D721Med (cell line): ENCODE measurements around the gene ARHGAP8.
"Not testable (repeated sequence)": the region's sequence is repeated elsewhere in the genome, so short reads cannot be mapped to it uniquely, and the experiment has no call there.

Source experiments
- DNase-seq: peaks from one replicate; pipeline ENCODE4 v3.0.0; 2011; ENCODE audit warnings: low spot score; ENCODE audit not compliant: insufficient read length
- FAIRE-seq: peaks from 2 replicates; lab custom pipeline; 2011; peaks lifted over from hg19 to GRCh38; lab: Jason Lieb, UNC
- CTCF ChIP-seq: IDR thresholded peaks from 2 replicates; pipeline ENCODE4 v1.5.1; 2012; ENCODE audit warnings: mild to moderate bottlenecking, control low read depth; ENCODE audit not compliant: insufficient read depth; ENCODE audit errors: missing control alignments

ARHGAP8 gene

DNA sequence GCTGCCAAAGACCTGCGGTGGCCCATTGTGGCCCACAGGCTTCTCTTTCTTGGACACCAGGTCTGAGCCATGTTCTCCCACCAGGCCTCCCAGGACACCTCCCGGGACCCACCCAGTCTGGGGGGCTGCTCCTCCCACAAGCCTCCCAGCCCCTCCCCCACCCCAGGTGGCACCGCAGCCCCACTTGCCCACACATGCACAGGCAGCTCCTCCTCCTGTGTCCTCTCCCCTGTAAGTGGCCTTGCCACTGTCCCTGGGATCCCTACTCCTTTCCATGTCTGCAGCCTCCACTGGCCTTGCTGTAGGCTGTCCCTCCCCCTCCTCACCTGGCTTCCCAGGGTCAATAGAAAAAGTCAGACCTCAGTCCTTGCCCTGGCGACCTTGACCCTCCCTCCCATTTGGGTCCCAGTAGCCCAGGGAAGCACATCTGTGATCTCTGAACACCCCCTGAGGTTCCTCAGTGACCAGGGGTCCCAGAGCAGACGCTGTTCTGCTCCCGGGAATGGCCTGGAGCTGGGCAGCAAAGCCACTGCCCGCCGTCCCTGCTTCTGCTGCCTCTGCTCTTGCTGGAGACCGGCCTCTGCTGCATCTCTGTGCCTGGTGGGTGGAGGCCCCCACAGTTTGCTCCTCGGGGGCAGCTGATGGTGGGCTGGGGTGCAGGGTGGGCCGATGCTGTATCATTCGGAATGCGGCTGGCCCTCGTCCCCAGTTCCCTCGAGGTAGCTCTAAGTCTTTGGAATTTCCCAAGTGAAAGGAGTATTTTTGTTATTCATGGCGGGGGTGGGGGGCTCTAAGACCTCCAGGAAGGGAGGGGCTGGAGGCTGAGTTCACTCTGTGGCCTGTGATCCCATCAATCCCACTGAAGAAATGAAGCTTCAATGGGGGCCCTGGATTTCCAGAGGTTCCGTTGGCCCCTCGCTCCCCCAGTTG, 43.6 kb downstream of the ARHGAP8 start:
- DNase-seq, result no peak
- no peak for FAIRE-seq
- no peak for TF ChIP-seq CTCF

- no peak for TF ChIP-seq CTCF
- FAIRE-seq, result no peak
- DNase-seq, result no peak
These were observed 44.9 kb downstream of the ARHGAP8 start for GRCh38 chr22:44797181-44797725.

GRCh38 chr22:44799077-44799945, 46.9 kb downstream of the ARHGAP8 start:
- no peak for FAIRE-seq
- no peak for TF ChIP-seq CTCF
- DNase-seq, result no peak

GRCh38 chr22:44799946-44800634, 47.7 kb downstream of the ARHGAP8 start:
- FAIRE-seq, DNase-seq: not testable (repeated sequence)

- TF ChIP-seq CTCF, result no peak
- no peak for DNase-seq
- no peak for FAIRE-seq
These were observed 49.1 kb downstream of the ARHGAP8 start for GRCh38 chr22:44801476-44801875.

GRCh38 chr22:44802071-44802700, 49.8 kb downstream of the ARHGAP8 start:
- DNase-seq, result no peak
- no peak for FAIRE-seq

More at GRCh38 chr22:44802071-44802700, 49.8 kb downstream of the ARHGAP8 start:
- TF ChIP-seq CTCF, result no peak
